K562 (cell line): Measurements from ENCODE around the gene HLF.

Experiments
- CBX2 ChIP-seq: fragments of 200-600 bp; sonication (generic); IDR thresholded peaks from one replicate; pipeline ENCODE4 v1.6.1; 2012; ENCODE audit warnings: mild to moderate bottlenecking, low read length, inconsistent platforms; ENCODE audit not compliant: insufficient read depth, poor library complexity, severe bottlenecking
- CTCF ChIP-seq, 3 experiments: IDR thresholded peaks in 2 of 3; conservative IDR thresholded peaks in 1 of 3; 2 replicates each; pipeline ENCODE4 v1.5.1; 2011 to 2012; ENCODE audit warnings: low read length in 3 of 3, mild to moderate bottlenecking in 3 of 3, control low read depth in 2 of 3, improper control_type of control experiment in 1 of 3, inconsistent platforms in 1 of 3, low read depth in 1 of 3, mixed read lengths in 1 of 3, moderate library complexity in 1 of 3; ENCODE audit not compliant: insufficient read depth in 2 of 3
- EZH2 ChIP-seq: IDR thresholded peaks from 2 replicates; pipeline ENCODE4 v1.6.1; 2012; ENCODE audit warnings: low read depth, mild to moderate bottlenecking, inconsistent platforms, low read length, borderline replicate concordance
- KDM2B ChIP-seq: fragments of 250-450 bp; sonication (Bioruptor Pico); IDR thresholded peaks from 2 replicates; pipeline ENCODE4 v1.8.0; 2021; ENCODE audit warnings: mild to moderate bottlenecking, moderate library complexity
- KLF6 ChIP-seq: fragments of 250-450 bp; sonication (Bioruptor Pico); IDR thresholded peaks from 2 replicates; pipeline ENCODE4 v1.4.0; 2020; ENCODE audit warnings: mild to moderate bottlenecking, moderate library complexity, borderline replicate concordance
- MTF1 ChIP-seq: fragments of 250-450 bp; sonication (Bioruptor Pico); IDR thresholded peaks from 2 replicates; pipeline ENCODE4 v1.9.0; 2021; ENCODE audit warnings: moderate library complexity, mild to moderate bottlenecking, inconsistent platforms, borderline replicate concordance
- NFE2L1 ChIP-seq: fragments of 450-650 bp; IDR thresholded peaks from 2 replicates; pipeline ENCODE4 v1.6.1; 2016; ENCODE audit warnings: missing genetic modification characterization, low read depth, mild to moderate bottlenecking, missing compliant biosample characterization, moderate library complexity, borderline replicate concordance
- POLR2A ChIP-seq: fragments of 450-650 bp; conservative IDR thresholded peaks from 2 replicates; pipeline ENCODE4 v1.6.1; 2016
- SIRT6 ChIP-seq: IDR thresholded peaks from one replicate; pipeline ENCODE4 v1.6.1; 2012; ENCODE audit warnings: low read depth, mild to moderate bottlenecking, control low read depth, inconsistent platforms, low read length, moderate library complexity
- STAT5B ChIP-seq: fragments of 250-450 bp; sonication (Bioruptor Pico); IDR thresholded peaks from 2 replicates; pipeline ENCODE4 v1.8.0; 2021; ENCODE audit warnings: mild to moderate bottlenecking, inconsistent platforms
- SUPT5H ChIP-seq: fragments of 450-650 bp; IDR thresholded peaks from 2 replicates; pipeline ENCODE4 v1.6.1; 2016
- ZNF707 ChIP-seq: fragments of 250-450 bp; sonication (Bioruptor Pico); conservative IDR thresholded peaks from 2 replicates; pipeline ENCODE4 v1.8.0; 2022; ENCODE audit warnings: inconsistent platforms, mild to moderate bottlenecking, moderate library complexity

GRCh38 chr17:55363033-55363432 lies 98.3 kb downstream of the HLF start:
- no peak for TF ChIP-seq POLR2A
- no peak for TF ChIP-seq KLF6 (CRISPR knock-in tag)
- no peak for TF ChIP-seq CTCF (IDR thresholded peaks at IDR 0.05 in 2 of 3, conservative IDR thresholded peaks at IDR 0.05 in 1 of 3; ENCODE audit: insufficient read depth in 2 of 3, low read depth in 1 of 3, low read length in 3 of 3)
- no peak for TF ChIP-seq ZNF707 (CRISPR knock-in tag)
- TF ChIP-seq STAT5B (CRISPR knock-in tag), result no peak
- TF ChIP-seq SIRT6, result no peak
- no peak for TF ChIP-seq SUPT5H
- TF ChIP-seq CBX2, result no peak
- TF ChIP-seq NFE2L1 (tag), result no peak
- no peak for TF ChIP-seq EZH2
- no peak for TF ChIP-seq MTF1 (CRISPR knock-in tag)
- TF ChIP-seq KDM2B (CRISPR knock-in tag), result no peak
